NCI-H1092 treated with DMSO at 0.1 percent for 48 hours (cell line): ENCODE results near the gene TMEM200C.
"Not testable (repeated sequence)": the region's sequence is repeated elsewhere in the genome, so short reads cannot be mapped to it uniquely, and the experiment has no call there.

ENCODE experiments used
- DNase-seq: peaks from one replicate; lab custom pipeline; 2025; lab: John Stamatoyannopoulos, UW

The TMEM200C gene

DNA sequence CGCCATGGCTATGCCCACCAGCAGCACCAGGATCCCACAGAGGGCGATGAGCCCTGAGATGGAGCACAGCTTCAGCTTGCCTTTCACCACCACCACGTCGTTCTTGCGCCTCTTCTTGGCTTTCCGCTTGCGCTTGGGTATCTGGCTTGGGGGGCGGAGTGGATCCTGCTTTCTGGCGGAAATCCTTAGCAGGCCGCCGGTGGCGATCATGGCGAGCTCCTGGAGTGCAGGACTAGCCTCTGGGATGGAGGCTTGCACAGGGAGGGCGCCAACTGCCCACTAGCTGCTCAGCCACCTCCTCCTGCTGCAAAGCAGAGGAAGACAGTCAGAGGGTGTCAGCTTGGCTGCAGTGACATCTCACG is 3.5 kb downstream of the TMEM200C start:
- DNase-seq = no peak

DNA sequence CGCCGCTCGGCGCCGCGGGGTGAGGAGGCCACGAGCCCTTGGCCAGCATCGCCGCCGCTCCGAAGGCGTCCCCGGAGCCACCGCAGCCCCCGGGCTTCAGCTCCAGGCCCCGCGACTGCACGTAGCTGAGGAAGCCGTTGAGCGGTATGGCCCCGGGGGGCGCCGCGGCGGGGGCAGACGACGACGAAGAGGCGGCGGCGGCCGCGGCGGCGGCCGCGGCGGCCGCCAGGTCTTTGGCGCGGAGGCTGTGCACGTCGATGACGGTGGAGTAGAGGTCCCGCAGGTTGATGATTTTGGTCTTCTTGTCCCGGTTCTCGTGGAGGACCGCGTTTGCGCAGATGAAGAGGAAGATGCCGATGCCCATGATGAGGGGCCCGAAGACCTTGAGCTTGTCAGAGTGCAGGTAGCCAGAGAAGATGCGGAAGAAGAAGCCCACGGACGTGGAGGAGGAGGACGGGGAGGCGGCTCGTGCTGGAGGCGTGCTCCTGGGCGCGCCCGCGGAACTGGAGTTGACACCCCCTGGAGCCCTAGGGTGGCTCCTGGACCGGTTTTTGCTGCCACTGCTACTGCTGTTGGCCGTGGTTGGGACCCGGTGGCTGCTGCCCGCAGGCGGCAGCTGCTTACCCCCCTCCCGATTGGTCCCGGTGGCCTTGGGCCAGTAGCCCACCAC is 4.0 kb downstream of the TMEM200C start:
- DNase-seq = no peak

DNA sequence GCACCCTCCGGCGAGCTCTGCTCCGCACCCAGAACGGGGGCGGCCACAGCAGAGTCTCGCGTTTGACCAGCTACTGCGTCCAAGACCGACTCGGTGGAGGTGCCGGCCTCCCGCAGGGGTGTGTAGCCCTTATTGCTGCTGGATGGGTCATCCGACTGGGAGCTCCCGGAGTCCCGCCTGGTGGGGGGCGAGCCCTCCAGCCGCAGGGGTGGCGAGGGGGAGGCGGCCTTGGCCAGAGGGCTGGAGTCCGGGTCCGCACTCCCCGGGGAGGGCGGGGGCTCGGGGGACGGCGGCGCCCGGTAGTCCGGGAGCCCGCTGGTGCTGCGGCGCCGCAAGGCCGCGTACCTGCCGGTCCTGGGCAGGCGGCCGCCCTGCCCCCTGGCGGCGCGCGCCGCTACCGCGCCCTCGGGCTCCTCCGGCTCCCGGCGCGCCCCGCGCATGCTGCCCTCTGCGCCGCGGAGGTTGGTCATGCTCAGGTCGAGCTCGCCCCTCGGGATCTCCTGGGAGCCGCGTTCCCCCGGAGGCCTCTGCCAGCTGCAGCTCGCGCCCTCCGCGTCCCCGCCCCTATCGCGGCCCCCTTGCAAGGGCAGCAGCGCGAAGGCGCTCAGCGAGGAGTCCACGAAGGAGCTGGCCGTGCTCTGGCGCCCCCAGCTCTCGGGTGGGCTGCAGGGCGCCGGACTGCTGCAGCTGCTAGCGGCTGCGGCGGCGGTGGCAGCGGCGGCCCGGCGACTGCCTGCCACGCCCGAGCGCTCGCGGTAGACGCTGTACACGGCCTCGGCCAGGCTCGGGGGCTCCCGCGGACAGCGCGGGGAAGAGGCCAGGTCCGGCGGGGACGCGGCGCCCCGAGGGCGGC is 4.8 kb downstream of the TMEM200C start:
- peak; percentile 30 for DNase-seq

DNA sequence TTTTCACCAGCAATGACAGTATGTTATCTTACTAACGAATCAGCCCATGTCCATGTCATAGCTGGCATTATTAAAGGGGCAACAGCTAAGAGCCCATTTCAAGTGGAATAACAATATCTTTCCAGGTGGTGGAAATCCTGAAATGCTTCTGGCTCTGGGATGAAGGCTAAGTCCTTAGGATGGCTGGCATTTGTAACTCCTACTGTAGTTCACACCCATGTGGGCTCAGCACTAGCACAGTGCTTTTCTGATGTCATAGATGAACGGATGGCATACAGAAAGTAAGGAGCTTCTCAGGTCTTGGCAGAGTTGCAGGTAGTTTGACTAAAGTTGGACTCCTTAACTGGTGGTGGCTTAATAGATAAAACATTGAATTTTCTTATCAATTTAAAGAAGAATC is 10.0 kb downstream of the TMEM200C start:
- no peak for DNase-seq

DNA sequence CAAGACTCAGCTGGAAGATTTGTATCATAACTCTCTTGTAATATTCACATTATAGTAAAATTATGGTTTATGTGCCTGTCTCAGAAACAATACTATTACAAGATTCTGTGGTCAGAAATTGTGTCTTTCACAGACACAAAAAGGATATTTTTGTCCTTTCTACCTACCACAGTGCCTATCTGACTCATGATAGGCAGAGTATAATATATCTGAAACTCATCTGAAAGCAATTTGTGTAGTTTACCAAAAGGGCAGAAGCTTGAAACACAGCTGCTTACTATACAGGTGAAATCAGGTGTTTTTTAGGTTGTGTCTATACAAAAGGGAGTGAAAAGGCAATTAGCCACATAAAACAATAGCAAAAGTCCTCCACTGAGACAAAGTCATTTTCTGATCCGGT is 10.9 kb downstream of the TMEM200C start:
- no peak for DNase-seq

DNA sequence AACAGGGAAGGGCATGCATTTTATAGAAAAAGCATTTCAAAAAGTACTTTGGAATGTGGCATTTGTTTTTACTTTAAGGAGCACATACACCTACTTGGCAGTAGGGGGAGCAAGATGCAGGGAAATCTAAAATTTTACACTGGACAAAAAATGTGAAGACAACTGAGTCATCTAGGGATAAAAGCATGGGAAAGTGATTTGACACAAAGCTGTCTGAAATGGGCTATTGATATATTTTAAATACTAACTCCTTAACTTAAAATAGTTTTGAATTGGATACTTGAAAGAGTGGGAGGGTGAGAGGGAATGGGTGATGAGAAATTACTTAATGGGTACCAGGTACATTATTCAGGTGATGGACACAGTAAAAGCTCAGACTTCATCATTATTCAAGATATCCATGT is 15.8 kb downstream of the TMEM200C start:
- no peak for DNase-seq

DNA sequence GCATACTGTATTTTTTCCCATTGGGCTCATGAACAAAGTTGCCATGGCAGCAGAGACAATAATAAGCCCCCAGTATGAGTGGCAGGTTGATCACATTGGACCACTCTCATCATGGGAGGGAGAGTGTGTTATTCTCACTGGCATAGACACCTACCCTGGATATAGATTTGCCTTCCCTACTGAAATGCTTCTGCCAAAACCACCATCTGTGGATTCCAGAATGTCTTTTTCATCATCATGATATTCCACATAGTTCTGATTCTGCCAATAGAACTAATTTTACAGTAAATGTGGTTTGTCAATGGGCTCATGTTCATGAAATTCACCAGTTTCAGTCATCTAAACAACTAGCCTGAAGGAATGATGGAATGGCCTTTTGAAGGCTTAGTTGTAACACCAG is 18.4 kb downstream of the TMEM200C start:
- no peak for DNase-seq

DNA sequence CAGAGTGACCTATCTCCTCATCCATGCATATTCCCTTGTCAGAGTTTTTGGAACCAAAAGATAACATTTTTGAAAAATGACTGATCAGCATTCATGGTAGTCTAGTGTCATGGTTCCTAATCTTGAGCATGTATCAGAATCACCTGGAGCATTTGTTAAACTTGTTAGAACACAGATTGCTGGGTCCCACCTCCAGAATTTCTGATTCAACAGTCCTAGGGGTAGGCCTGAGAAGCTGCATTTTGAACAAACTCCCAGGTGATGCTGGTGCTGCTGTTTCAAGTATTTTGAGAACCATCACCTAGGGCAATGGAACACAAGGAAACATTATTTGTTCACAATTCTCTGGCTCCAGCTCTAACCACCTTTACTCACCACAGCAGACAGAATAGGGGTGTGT is 21.0 kb downstream of the TMEM200C start:
- no peak for DNase-seq

DNA sequence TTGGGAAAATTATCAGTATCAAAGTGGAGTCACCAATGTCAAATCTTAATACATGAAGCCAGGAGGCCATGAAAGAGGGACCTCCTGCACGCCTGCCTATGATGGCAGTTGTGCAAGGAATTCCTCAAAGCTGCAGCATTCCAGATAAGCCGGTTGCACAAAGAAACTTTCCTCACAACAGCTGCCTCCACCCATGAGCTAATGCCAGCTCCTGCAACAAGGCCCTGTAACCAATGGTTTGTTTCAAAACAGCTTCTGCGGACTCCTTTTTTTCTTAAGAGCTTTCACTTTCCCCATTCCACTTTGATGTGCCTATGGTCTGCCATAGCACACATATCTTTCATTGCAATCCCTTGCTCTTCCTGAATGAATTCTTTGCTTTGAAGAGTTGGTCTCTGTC is 22.4 kb downstream of the TMEM200C start:
- no peak for DNase-seq

DNA sequence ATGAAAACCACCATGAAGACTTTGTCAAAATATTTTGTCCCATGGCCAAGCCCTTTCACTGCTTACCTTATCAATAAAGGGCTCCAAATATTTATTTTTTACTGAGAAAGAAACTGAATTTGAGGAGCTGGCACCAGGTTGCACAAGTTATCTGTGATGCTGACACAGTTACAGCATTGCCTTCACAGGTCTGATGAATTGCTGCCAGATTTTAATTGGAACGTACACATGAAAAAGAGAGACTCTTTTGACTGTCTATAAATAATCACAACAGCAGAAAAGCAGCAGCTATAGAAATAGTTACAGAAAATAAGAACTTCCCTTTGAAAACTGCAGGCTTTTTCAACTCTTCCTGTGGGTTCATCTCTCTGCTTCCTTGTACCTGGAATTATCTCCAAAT is 23.9 kb downstream of the TMEM200C start:
- DNase-seq = no peak

DNA sequence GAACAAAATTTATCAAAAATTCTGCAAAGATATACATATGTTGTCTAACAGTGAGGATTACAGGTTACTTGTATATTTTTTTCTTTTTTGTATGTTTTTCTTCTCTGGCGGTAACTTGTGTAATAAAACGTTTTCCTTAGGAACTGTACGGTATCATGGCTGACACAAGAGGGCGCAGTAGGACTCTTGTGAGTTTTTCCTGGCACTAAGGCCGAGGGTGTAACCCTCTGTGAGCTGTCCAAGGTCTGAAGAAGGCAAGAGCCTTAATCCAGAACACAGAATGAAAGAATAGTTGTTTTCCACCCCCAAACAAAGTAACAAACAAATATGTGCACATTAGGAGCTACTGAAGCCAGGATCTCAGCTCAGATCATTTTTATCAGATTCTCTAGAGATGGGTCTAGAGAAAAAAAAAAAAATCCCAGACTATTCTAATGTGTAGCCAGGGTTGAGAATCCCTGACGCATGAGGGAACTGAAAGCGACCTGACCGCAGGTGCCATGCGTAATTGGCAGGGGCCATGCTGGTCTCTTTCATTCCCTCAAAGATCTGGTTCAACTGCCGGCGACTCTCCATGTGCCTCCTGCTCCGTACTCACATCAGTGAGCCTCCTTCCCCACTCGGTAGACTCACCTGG is 27.0 kb downstream of the TMEM200C start:
- peak; percentile 45 for DNase-seq

DNA sequence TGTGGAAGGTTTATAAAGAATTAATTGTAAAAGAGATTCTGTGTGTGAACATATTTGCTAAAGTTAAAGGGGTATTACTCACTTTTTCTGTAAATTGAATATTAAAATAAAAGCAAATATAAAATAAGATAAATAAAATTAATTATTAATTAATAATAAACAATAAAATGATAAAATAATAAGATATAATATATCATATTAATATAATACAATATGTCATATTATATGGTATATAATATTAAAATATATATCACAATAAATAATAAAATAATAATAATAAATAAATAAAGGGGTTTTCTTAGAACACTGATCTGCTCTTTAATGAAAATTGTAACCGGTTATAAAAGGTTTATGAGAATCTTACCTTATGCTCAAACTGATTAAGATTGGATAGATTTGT is 29.8 kb downstream of the TMEM200C start:
- DNase-seq = no peak

DNA sequence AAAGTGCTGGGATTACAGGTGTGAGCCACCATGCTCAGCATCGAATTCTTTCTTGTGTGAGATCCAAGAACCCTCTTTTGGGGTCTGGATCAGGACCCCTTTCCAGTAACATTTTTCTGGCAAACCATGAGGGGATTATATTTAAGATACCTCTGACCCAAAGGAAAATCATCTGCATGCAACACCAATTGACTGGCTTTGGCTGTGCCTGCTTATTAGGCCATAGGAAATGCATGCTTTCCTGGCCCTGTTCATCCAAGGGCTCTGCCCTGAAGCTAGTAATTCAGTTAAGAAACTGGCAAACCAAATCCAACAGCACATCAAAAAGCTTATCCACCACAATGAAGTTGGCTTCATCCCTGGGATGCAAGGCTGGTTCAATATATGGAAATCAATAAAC is 33.2 kb downstream of the TMEM200C start:
- not testable (repeated sequence) for DNase-seq

DNA sequence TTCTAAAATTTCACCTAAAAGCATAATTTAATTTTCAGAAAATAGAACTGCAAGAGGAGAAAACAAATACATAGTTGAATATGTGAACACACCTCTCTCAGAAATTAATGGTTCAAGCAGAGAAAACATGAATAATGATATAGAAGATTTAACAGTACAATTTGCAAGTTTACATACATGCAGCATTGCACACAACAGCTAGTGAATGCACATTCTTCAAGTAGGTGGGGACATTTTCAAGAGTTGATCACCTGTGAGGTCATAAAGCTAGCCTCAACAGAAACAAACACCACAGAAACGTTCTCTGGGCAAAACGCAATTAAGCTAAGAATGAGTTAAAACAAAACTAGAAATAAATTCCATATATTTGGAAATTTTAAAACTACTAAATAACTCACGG is 38.1 kb downstream of the TMEM200C start:
- DNase-seq = no peak

DNA sequence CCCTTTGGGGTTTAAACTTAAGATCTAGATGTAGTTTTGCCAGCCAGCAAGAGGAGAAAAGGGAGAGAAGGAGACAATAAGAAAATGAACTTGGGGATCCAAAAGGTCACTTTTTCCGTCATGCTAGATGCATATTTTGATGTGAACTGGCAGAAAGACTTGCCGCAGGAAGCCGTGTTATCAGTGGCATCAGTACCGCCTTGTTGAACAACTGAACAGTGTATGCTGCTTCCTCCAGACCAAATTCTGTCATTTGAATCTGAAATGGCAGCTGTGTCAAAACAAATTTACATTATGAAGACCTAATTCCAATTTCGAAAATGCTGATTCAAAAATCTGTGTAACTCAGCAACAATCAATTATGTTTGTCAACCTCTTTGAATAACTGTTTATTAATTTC is 42.1 kb downstream of the TMEM200C start:
- DNase-seq = no peak

DNA sequence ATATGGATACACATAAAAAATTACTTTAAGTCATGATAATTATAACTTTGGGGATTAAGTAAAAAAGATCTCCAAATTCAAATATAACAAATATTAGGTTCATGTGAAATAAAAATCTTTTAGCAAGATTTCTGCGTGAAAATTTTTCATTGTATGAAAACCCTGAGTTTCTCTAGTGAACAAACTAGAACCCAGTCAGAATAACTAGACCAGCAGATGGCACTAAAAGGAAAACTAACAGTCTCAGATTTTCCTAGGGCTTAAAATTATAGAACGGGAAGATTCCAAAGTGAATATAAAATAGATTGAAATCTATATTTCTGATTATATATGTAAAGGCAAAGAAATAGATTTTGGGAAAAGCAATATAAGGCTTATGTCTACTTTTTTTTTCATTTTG is 43.3 kb downstream of the TMEM200C start:
- DNase-seq = peak; percentile 0

DNA sequence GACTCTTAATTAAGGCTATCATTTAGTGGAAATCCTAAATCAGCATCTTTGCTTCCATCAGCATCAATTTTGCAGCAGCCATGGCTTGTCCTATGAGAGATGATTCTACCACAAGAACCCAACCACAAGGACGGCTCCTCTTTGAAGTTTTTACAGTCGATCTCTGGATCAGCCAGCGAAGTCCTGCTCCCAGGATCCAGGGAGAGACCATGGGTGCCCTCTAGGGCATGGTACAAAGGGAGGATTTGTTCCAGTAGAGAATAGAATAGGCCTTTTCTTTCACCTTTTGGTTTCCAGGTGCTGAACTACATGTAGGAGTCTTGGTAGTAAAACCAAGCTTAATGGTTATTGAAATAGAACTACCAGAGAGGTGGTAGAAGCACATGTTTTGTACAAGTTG is 52.7 kb downstream of the TMEM200C start:
- DNase-seq = no peak

DNA sequence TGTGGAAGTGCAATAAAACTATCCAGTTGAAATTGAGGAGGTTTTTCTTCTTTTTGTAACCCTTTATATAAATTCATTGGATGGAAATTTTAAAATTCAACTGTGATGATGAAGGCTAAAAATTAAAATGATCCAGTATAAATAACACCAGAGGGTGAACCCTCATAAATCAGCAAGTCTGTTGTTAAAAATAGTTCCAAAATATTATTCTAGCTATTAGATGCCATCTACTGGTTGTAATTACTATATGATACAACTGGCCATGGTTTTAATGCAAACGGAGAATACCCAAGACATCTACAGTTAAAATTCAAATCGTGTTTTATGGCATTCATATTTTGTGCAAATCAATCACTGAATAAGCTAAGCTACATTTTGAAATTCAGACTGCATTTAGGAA is 53.8 kb downstream of the TMEM200C start:
- no peak for DNase-seq

DNA sequence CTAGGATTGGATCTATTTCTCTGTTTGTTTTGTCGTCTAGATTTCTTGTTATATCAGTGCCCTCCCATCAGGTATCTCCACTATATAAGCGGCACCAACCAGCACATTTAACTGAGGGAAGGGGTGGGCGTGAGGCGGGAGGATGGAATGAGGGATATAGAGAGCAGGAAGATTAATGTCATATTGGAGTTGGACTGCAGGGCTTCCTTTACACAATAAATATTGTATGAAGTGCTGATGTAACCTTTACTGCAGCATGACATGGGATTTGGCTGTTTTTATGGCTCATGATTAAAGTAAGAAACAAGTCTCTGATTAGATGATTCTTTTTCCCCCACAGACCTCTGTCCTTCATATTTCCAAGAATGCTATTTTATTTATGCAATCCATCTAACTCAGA is 54.8 kb downstream of the TMEM200C start:
- no peak for DNase-seq

DNA sequence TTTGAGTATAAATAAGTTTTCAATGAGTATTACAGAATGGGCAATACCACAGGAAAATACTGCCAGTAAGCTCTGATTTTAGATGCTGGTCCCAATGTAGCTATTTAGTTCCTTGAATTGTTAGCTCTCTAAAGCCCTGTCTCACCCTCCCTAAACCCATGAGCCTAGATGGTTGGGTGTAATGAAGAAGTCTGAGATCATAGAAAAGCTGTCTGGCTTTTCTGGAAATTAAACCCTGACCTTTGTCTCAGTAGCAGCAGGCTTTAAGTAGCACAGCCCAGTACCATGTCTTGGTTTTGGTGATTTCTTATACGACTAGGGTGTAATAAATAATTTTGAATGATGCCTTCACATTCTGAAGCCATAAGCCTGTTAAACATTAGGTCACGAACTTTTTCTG is 55.3 kb downstream of the TMEM200C start:
- no peak for DNase-seq

DNA sequence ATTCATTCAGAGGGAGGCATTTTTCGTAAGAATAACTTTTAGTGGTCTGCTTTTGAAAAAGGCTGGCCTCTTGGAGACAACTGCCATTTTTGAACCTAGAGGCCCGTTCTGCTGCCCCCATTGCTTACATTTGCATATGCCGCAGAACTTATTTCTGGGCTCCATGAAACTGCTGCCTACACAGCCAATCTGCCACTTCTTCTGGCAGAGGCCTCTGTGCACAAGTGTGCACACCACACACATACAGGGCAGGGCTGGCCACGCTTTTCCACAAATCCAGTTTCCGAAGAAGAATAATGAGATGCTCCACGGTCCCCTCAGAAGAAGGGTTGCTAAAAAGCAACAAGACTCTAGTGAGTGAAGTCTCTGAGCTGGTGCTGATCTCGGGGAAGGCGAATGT is 56.2 kb downstream of the TMEM200C start:
- DNase-seq = no peak
